Uterus (tissue), 4 donors: Measurements from ENCODE around the gene CCT8. TPM values are rescaled to one million over a fixed set of nuclear protein-coding genes. Genes with fewer than 3 reads are reported as not detected.

Source experiments
- DNase-seq, 2 donors: peaks; one replicate each; pipeline ENCODE4 v3.0.0-alpha.2; 2019 to 2020
- H3K27ac ChIP-seq, 2 donors: fragments of 200-600 bp; sonication (generic); 1 replicate in 1 of 2; 2 replicates in 1 of 2; pipeline ENCODE4 v1.5.1; 2016 to 2018
- H3K27me3 ChIP-seq, 2 donors: fragments of 200-600 bp; sonication (generic); one replicate each; pipeline ENCODE4 v1.5.1; 2018 to 2019; ENCODE audit warnings: control low read depth in 1 of 2
- H3K36me3 ChIP-seq, 2 donors: fragments of 200-600 bp; sonication (generic); one replicate each; pipeline ENCODE4 v1.5.1; 2019; ENCODE audit warnings: control low read depth in 1 of 2
- H3K4me1 ChIP-seq, 2 donors: fragments of 200-600 bp; sonication (generic); one replicate each; pipeline ENCODE4 v1.5.1; 2018 to 2019; ENCODE audit warnings: control low read depth in 1 of 2
- H3K4me3 ChIP-seq, 2 donors: fragments of 200-600 bp; sonication (generic); 1 replicate in 1 of 2; 2 replicates in 1 of 2; pipeline ENCODE4 v1.5.1; 2018 to 2019; ENCODE audit warnings: mild to moderate bottlenecking in 1 of 2
- H3K9me3 ChIP-seq, 2 donors: fragments of 200-600 bp; sonication (generic); one replicate each; pipeline ENCODE4 v1.5.1; 2019; ENCODE audit warnings: control low read depth in 1 of 2
- CTCF ChIP-seq, 4 experiments: fragments of 200-600 bp in 2 of 4; fragments of 450-650 bp in 2 of 4; sonication (generic) in 2 of 4; IDR thresholded peaks; one replicate each; pipeline ENCODE4 v1.5.1; 2016 to 2019; ENCODE audit warnings: antibody characterized with exemption in 4 of 4, mild to moderate bottlenecking in 2 of 4, moderate library complexity in 1 of 4
- POLR2A ChIP-seq, 2 donors: fragments of 450-650 bp; IDR thresholded peaks; one replicate each; pipeline ENCODE4 v1.6.1; 2016; ENCODE audit warnings: antibody characterized with exemption in 2 of 2, mild to moderate bottlenecking in 1 of 2, moderate library complexity in 1 of 2
- intact Hi-C: fragments of 100-400 bp; cut with DNase I; formaldehyde crosslinking; loops from one replicate; pipeline ENCODE4 v1.15.1; 2023; ENCODE audit warnings: low total_unique reads
- total RNA-seq, 4 donors: library from RNA; depleted of rRNA in 3 of 4; stranded (reverse); fragments of >200 nt in 3 of 4; gene quantifications; one replicate each; pipeline versions ENCODE4 v1.1.0 to v1.2.4, GENCODE V29; 2014 to 2023
- donor health status: DM: yes; HTN: yes; CAD: no.

CCT8 gene
- total RNA-seq, 4 donors from 2014 or later = 34.6 to 186 (median 115) TPM

DNA sequence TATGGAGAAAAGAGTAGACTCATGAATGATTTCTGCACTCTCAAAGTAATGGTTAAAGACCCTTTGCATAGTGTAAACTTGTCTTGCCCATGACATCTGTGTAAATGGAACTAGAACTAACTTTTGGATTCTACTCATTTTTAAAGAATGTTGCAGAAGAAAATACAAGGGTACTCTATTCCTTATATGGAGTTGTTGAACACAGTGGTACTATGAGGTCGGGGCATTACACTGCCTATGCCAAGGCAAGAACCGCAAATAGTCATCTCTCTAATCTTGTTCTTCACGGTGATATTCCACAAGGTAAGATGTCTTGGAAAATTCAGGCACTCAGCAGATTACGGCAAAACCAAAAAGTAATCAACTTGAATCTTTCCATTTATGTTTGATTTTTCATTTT, 19.8 kb downstream of the CCT8 start:
- no peaks in the 10 kb centered on the region for H3K4me1 ChIP-seq
- no peak for DNase-seq
- peak overlapping the region in 1 of 2 donors; percentile 5 for H3K27ac ChIP-seq
- H3K36me3 ChIP-seq = no peaks in the 10 kb centered on the region
- no peak overlapping the region for H3K4me3 ChIP-seq
- TF ChIP-seq CTCF (IDR thresholded peaks at IDR 0.05) = no peak
- TF ChIP-seq POLR2A (IDR thresholded peaks at IDR 0.05) = no peak
- no peaks in the 10 kb centered on the region for H3K27me3 ChIP-seq
- no peaks in the 10 kb centered on the region for H3K9me3 ChIP-seq
- intact Hi-C loops = no loop called here

- intact Hi-C loops = no loop called here
- no peaks in the 10 kb centered on the region for H3K36me3 ChIP-seq
- DNase-seq = no peak
- peak overlapping the region in 1 of 2 donors; percentile 5 for H3K27ac ChIP-seq
- no peaks in the 10 kb centered on the region for H3K27me3 ChIP-seq
- H3K4me1 ChIP-seq = no peaks in the 10 kb centered on the region
- TF ChIP-seq POLR2A (IDR thresholded peaks at IDR 0.05) (no peak), CTCF (IDR thresholded peaks at IDR 0.05) (no peak)
- no peak overlapping the region for H3K4me3 ChIP-seq
- no peaks in the 10 kb centered on the region for H3K9me3 ChIP-seq
Observed at GRCh38 chr21:29053011-29053553, 20.4 kb downstream of the CCT8 start.

GRCh38 chr21:29052224-29052623, 21.2 kb downstream of the CCT8 start:
- no peak overlapping the region for H3K4me3 ChIP-seq
- TF ChIP-seq CTCF (IDR thresholded peaks at IDR 0.05) (no peak), POLR2A (IDR thresholded peaks at IDR 0.05) (no peak)
- no peaks in the 10 kb centered on the region for H3K27me3 ChIP-seq
- intact Hi-C loops = no loop called here
- H3K4me1 ChIP-seq = no peaks in the 10 kb centered on the region
- no peaks in the 10 kb centered on the region for H3K36me3 ChIP-seq
- H3K27ac ChIP-seq = no peak overlapping the region
- H3K9me3 ChIP-seq = no peaks in the 10 kb centered on the region
- no peak for DNase-seq

GRCh38 chr21:29034678-29035077, 38.8 kb downstream of the CCT8 start:
- no peak overlapping the region for H3K4me3 ChIP-seq
- intact Hi-C loops = no loop called here
- TF ChIP-seq POLR2A (IDR thresholded peaks at IDR 0.05) = no peak
- no peak for TF ChIP-seq CTCF (IDR thresholded peaks at IDR 0.05)

DNA sequence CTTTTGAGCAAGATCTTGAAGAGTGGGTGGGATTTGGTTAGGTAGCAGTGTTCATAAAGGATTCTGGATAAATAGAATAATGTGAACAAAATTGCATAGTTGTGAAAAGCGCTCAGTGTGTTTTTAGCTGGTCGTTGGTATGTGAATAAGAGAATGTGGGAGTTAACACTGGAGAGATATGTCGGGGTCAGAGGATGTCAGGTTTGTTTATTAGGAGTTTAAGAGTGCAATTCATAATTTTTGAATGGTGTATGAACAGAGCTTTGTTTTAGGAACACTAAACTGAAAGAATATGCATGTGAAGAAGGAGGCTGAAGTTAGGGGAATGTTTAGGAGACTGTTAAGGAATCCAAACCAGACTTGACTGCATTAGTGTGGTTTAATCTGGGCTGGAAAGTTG, 39.6 kb downstream of the CCT8 start:
- no peak for TF ChIP-seq CTCF (IDR thresholded peaks at IDR 0.05)
- no peak for TF ChIP-seq POLR2A (IDR thresholded peaks at IDR 0.05)
- no peak for DNase-seq
- intact Hi-C loops = no loop called here
- no peaks in the 10 kb centered on the region for H3K27me3 ChIP-seq
- H3K36me3 ChIP-seq = no peaks in the 10 kb centered on the region
- H3K9me3 ChIP-seq = no peaks in the 10 kb centered on the region
- no peak overlapping the region for H3K27ac ChIP-seq
- H3K4me1 ChIP-seq = no peaks in the 10 kb centered on the region
- no peak overlapping the region for H3K4me3 ChIP-seq

More at GRCh38 chr21:29034678-29035077, 38.8 kb downstream of the CCT8 start:
- no peaks in the 10 kb centered on the region for H3K9me3 ChIP-seq
- no peaks in the 10 kb centered on the region for H3K27me3 ChIP-seq
- DNase-seq = no peak
- H3K36me3 ChIP-seq = no peaks in the 10 kb centered on the region
- H3K4me1 ChIP-seq = no peaks in the 10 kb centered on the region
- H3K27ac ChIP-seq = no peak overlapping the region
